Prostate gland (tissue), 2 donors: Measurements from ENCODE around the gene CLEC16A.

Experiments
- CTCF ChIP-seq, 4 experiments: fragments of 200-600 bp in 2 of 4; fragments of 450-650 bp in 2 of 4; sonication (generic) in 2 of 4; IDR thresholded peaks; 1 replicate in 3 of 4; 2 replicates in 1 of 4; pipeline ENCODE4 v1.5.1; 2016 to 2019; ENCODE audit warnings: antibody characterized with exemption in 4 of 4, mild to moderate bottlenecking in 2 of 4, moderate library complexity in 2 of 4
- POLR2A ChIP-seq: fragments of 450-650 bp; IDR thresholded peaks from one replicate; pipeline ENCODE4 v1.6.1; 2016; ENCODE audit warnings: antibody characterized with exemption, mild to moderate bottlenecking
- POLR2AphosphoS5 ChIP-seq: sonication (generic); formaldehyde crosslinking; IDR thresholded peaks from one replicate; pipeline ENCODE4 v1.6.1; 2017; ENCODE audit warnings: antibody characterized with exemption

GRCh38 chr16:10978124-10978523, 33.8 kb downstream of the CLEC16A start:
- no peak for TF ChIP-seq POLR2AphosphoS5
- no peak for TF ChIP-seq POLR2A
- no peak for TF ChIP-seq CTCF (IDR thresholded peaks at IDR 0.05)
